ENCODE measurements around the gene AGPS.
"Not testable (repeated sequence)": the region's sequence is repeated elsewhere in the genome, so short reads cannot be mapped to it uniquely, and the experiment has no call there.

AGPS gene

DNA sequence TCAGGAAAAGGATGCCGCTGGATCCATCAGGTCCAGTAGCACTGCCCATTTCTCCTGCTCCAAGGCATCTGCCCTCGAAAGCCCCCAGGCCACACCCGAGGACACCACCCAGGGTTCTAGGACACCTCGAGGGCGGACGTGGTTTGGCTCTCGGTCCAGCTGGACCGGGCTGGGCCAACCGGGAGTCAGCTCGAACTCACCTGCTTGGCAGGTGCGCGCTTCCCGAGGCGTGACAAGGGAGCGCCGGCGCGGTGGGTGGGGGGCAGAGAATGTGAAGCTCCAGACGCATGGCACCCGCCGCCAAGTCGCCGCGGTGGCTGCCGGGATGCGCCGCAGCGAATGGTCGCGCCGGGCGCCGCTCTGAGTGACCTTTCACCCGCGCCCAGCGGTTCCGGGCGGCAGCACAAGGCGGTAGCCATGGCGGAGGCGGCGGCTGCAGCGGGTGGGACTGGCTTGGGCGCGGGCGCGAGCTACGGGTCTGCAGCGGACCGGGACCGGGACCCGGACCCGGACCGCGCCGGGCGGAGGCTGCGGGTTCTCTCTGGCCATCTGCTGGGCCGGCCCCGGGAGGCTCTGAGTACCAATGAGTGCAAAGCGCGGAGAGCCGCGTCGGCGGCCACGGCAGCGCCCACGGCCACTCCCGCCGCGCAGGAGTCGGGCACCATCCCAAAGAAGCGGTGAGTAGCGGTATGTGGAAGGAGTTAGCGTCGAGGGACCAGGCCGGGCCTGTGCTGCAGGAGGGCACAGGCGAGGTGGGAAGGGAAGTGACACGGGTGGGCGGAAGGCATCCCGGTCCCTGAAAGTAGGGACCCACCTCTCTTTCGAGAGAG, at the start of gene AGPS:
TSS of gene AGPS (plus strand) at position 401 of the 830 bp plus-strand sequence. CDS start at position 418, 17 bp downstream.
- peak; percentile 33 to 45 for DNase-seq (ENCODE audit: low read depth in 2 of 2, low spot score in 1 of 2)

DNA sequence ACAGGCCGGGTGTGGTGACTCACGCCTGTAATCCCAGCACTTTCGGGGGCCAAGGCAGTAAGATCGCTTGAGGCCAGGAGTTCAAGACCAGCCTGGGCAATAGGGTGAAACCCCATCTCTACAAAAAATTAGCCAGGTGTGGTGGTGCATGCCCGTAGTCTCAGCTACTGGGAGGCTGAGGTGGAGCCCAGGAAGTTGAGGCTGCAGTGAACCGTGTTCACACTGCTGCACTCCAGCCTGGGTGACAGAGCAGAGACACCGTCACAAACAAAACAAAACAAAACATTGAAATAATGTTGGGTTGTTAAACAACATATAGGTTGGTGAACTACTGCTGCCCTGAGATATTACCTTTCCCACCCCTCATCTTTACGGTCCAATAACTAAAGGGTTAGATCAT, 48.8 kb upstream of the AGPS start:
- no peak for DNase-seq (ENCODE audit: low read depth in 2 of 2, low spot score in 1 of 2)

DNA sequence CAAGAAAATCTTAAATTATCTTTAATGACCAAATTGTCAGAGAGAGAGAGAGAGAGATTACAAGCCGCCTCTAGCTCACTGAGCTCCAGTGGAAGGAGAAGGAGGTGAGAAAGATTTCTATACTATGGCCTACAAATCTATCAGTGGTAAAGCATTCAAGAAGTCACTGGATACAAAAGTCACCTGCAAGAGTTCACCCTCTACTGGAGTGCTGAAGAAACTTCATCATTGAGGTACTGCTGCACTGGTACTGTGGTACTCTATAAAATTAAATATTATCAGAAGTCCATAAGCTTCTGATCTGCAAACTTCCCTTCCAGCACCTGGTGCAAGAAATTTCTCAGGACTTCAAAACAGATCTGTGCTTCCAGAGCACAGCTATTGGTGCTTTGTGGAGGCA, 48.3 kb upstream of the AGPS start:
- DNase-seq (ENCODE audit: low read depth in 2 of 2, low spot score in 1 of 2), result no peak

DNA sequence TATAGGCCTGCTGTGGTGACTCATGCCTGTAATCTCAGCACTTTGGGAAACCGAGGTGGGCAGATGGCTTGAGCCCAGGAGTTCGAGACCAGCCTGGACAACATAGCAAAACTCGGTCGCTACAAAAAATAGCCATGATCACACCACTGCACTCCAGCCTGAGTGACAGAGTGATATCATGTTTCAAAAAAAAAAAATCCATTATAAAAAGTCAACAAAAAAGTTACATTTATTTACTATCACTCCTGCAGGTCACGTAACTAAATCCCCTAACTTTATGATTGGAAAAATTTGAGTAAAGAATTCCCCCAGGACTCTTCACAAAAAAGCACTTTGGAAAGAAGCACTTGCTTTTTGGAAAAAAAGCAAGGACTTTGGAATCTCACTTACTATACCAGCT, 46.4 kb upstream of the AGPS start:
- DNase-seq (ENCODE audit: low read depth in 2 of 2, low spot score in 1 of 2), result no peak

DNA sequence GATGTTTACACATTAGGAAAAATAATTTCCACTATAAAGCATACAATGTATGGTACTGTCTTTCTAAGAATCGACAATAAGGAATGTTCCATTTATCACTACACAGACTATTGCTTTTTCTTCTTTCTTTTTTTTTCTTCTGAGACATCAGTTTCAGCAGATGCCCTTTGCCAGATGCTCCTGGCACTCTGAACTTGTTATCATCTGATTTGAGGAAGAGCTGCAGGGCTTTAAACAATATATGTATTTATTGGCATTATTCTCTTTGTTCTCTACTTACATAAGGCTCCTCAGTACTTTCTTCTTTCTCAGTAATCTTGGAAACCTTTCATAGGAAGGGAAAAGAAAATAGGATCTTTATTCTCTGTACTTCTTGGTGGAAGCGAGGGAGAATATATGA, 45.0 kb upstream of the AGPS start:
- no peak for DNase-seq (ENCODE audit: low read depth in 2 of 2, low spot score in 1 of 2)

DNA sequence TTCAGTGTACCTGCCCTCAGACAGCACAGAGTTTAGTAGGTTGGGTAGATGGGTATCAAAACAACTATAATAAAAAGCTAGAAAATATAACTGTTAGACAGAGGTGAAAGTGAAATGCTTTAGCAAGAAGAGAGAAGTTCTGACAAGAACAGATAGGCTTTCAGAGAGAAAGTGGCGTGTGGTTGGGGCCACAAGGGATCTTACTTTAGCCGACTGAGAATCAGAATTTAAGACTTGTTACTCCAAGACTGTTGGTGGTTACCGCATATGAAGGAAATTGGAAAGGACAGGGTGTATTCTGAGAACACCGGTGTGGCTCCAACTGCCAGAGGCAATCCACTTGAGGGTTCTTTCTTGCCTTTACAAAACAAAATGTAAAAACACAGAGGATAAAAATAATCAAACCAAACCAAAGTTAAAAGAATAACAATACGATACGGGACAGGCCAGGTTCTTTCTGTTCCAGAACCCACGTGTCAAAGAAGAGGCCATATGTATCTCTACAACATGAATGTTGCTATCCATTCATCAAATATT, 44.4 kb upstream of the AGPS start:
- DNase-seq (ENCODE audit: low read depth in 2 of 2, low spot score in 1 of 2), result no peak

GRCh38 chr2:177348733-177349693, 43.6 kb upstream of the AGPS start:
- no peak for DNase-seq (ENCODE audit: low read depth in 2 of 2, low spot score in 1 of 2)

- not testable (repeated sequence) for DNase-seq (ENCODE audit: low read depth in 2 of 2, low spot score in 1 of 2)
Measured at GRCh38 chr2:177350624-177351023, 41.9 kb upstream of the AGPS start.

GRCh38 chr2:177351121-177351520, 41.5 kb upstream of the AGPS start:
- DNase-seq (ENCODE audit: low read depth in 2 of 2, low spot score in 1 of 2), result not testable (repeated sequence)

DNA sequence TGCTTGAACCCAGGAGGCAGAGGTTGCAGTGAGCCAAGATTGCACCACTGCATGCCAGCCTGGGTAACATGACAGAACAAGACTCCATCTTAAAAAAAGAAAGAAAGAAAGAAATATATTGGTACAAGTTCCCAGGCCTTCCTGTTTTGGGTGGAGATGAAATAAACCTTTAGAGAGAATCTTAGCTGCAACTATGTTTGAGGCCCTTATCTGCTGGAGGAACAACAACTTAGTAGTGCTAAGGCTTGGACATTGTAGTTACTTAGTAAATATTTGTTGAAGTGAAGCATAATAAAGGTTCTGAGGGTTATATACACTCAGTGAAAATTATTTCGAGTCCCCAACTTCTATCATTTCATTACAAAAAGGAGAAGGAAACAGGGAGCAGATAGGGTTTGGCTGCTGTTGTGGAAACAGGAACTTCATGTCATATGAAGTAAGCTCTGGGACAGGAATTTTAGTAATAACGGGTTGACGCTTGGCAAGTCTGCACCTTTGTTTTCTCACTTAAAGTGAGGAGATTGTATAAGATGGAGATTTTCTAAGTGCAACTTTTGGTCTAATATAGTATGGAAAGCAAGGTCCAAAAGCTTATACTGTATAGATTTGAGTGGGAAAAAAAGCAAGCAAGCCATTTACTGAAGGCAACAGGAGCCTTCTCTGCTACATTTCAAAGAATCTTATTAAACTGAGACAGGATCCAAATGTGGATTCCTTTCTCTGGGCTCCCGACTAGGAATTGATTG, 40.0 kb upstream of the AGPS start:
- DNase-seq (ENCODE audit: low read depth in 2 of 2, low spot score in 1 of 2), result no peak

DNA sequence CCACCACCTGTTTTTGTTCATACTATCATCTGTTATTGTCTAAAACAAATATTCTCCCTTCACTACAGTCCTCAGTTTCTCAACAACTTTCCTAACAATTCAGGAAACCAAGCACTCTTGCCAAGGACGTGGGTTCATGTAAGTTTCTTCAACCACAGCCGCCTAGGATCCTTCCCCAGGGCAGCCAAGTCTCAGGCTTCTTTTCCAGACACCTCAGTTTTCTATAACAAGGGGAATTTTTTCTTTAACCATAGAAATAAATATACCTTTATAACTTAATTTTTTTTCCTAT, 39.4 kb upstream of the AGPS start:
- DNase-seq (ENCODE audit: low read depth in 2 of 2, low spot score in 1 of 2), result no peak

DNA sequence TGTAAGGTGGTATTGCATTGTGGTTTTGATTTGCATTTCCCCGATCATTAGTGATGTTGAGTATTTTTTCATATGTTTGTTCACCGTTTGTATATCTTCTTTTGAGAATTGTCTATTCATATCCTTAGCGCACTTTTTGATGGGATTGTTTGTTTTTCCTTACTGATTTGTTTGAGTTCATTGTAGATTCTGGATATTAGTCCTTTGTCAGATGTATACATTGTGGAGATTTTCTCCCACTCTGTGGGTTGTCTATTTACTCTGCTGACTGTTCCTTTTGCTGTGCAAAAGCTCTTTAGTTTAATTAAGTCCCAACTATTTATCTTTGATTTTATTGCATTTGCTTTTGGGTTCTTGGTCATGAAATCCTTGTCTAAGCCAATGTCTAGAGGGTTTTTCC, 38.0 kb upstream of the AGPS start:
- DNase-seq (ENCODE audit: low read depth in 2 of 2, low spot score in 1 of 2), result not testable (repeated sequence)

- DNase-seq (ENCODE audit: low read depth in 2 of 2, low spot score in 1 of 2), result no peak
Measured at GRCh38 chr2:177355874-177356273, 36.7 kb upstream of the AGPS start.

DNA sequence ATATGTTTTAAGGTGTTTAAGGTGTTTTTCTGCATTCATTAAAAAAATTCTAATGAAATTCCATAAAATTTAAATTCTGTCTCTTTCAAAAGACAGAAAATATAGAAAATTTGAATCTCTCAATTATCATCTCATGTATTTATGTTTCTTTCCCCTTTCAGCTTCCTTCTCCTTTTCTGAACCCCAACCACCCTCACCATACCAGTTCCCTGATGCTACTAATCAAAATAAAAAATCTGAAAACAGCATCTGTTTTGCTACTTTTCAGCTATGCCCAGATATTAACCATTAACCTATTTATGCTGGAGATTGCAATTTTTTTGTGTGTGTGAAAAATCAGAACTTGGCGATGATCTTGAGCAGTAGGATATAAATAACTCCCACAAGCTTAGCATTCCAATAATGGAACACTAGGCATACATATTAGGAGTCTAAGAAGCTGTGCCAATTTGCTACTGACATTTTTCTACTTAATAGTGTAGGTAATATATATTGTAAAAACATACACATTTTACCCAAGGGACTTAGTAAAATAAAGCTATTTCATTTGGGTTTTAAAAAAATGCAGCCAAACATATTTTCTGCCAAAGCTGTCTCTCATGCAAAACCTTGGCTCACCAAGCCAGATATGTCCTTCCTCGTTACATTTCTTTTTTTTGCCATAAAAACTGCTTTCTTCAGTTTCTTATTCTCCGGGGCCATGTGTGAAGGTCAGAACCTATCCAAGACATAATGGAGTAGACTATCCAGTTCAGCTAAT, 32.6 kb upstream of the AGPS start:
- DNase-seq (ENCODE audit: low read depth in 2 of 2, low spot score in 1 of 2), result no peak

- no peak for DNase-seq (ENCODE audit: low read depth in 2 of 2, low spot score in 1 of 2)
Measured at GRCh38 chr2:177362499-177362898, 30.1 kb upstream of the AGPS start.

DNA sequence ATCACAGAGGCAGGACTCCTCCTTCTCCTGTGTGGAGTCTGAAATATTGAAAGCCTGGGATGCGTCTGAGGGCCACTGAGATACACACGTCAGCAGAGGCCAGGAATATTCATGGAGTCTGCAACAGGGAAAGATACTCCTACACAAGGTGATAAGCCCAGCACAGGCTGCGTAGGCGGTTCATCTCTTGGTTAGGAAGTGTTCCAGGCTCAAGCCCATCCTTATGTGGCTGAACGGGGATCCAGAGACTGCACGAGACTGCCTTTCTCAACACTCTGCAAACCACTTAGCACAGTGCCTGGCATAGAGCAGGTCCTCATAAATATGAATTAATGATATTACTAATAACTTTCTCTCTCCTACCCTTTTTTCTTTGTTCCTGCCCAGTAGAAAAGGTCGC, 29.2 kb upstream of the AGPS start:
- no peak for DNase-seq (ENCODE audit: low read depth in 2 of 2, low spot score in 1 of 2)

DNA sequence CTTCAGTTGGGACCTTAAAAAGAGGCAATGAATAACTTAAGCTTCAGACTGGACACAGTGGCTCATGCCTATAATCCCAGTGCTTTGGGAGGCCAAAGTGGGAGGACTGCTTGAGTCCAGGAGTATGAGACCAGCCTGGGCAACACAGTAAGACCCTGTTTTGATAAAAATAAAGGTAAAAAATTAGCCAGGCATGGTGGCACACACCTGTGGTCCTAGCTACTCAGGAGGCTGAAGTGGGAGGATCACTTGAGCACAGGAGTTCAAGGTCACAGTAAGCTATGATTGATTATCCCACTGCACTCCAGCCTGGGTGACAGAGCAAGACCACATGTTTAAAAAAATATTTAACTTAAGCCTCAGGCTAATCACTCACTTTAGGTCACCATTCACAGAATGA, 26.8 kb upstream of the AGPS start:
- not testable (repeated sequence) for DNase-seq (ENCODE audit: low read depth in 2 of 2, low spot score in 1 of 2)

GRCh38 chr2:177368023-177368422, 24.6 kb upstream of the AGPS start:
- DNase-seq (ENCODE audit: low read depth in 2 of 2, low spot score in 1 of 2), result not testable (repeated sequence)

DNA sequence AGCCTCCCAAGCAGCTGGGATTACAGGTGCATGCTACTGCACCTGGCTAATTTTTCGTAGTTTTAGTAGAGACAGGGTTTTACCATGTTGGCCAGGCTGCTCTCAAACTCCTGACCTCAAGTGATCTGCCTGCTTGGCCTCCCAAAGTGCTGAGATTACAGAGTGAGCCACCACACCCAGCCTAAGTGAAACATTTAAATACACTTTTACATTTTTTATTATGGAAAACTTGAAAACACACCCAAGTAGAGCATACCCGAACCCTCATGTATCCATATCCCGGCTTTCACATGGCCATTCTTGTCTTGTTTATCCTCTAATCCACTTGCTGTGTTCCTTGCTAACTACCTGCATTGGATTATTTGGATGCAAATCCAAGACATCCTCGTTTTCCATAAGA, 13.2 kb upstream of the AGPS start:
- DNase-seq (ENCODE audit: low read depth in 2 of 2, low spot score in 1 of 2), result no peak

DNA sequence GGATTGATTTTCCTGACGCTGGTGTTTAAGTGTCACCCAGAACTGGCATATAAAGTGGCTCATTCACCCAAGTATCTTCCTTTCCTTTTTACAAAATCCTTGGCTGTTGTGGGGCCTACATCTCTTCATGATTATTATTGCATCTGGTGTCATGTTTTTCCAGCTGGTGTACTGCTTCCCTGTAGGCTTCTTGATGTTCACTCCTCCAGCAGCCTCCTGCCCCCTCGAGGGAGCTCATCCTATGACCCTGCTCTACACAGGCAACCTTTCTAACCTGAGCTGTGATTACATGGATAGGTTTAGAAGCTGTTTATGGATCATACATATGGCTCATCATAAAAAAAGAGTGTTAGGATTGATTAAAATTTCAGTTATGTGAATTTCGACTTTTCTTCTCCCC, 12.4 kb upstream of the AGPS start:
- DNase-seq (ENCODE audit: low read depth in 2 of 2, low spot score in 1 of 2), result no peak

DNA sequence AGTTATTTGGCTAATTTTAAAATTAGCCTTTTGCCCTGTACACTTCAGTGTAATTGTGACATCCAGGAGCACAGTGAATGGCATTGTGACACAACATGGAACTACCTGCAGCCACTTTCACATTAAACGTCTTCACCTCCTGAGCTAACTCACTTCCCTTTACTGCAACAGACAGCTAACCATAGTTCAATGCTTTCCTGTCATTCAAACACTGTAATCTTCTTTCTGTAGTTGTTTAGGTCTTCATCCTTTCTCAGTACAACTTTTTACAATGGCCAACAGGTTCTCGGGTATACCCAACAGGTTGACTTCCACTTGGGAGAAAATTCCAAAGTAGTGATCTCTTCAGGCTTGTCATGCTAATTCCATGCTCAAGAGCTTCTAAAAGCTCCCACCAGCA, 8.6 kb upstream of the AGPS start:
- no peak for DNase-seq (ENCODE audit: low read depth in 2 of 2, low spot score in 1 of 2)
